ENCODE data around the gene TGFB2. TPM values are rescaled to one million over a fixed set of nuclear protein-coding genes. Genes with fewer than 3 reads are reported as not detected.

Gene TGFB2
- total and polyA plus RNA-seq, 2 donors (not counting 3 experiments of a cell fraction or from before 2014, with no cell fraction given), result 21.2 to 43.5 TPM

GRCh38 chr1:218362418-218363076 lies 17.4 kb downstream of the TGFB2 start:
- no peak overlapping the region for H3K9ac ChIP-seq (replicated peaks; ENCODE audit: extremely low read depth, insufficient read depth, low read length)
- H3K27ac ChIP-seq (ENCODE audit: insufficient read depth, low read depth, low read length), result no peak overlapping the region
- no peaks in the 10 kb centered on the region for H3K79me2 ChIP-seq (ENCODE audit: control insufficient read depth, insufficient read depth, low read length)
- dilution Hi-C loops (cut with MboI; ENCODE audit: extremely low pct_ligation_motif_present, low sequenced_read_pairs) (no loop called here), intact Hi-C loops (cut with micrococcal nuclease) (loop anchor here (5.0 kb wide), 1 partner anchor 225 kb away; no protein-coding TSS in a partner anchor)
- TF ChIP-seq MYC (IDR thresholded peaks at IDR 0.05; ENCODE audit: low read depth, low read length) (no peak), MAX (IDR thresholded peaks at IDR 0.05; ENCODE audit: insufficient read depth, insufficient read length) (no peak), POLR2AphosphoS5 (IDR thresholded peaks at IDR 0.05; ENCODE audit: insufficient read depth, low read depth, low read length) (no peak), CTCF (IDR thresholded peaks at IDR 0.05; ENCODE audit: extremely low read depth in 1 of 2, insufficient read depth in 1 of 2, low read depth in 1 of 2, low read length in 2 of 2) (no peak), POLR2A (IDR thresholded peaks at IDR 0.05; ENCODE audit: low read depth, low read length) (no peak), FOS (IDR thresholded peaks at IDR 0.05; ENCODE audit: borderline replicate concordance, insufficient read depth, low read length) (no peak), JUN (IDR thresholded peaks at IDR 0.05; ENCODE audit: borderline replicate concordance, insufficient read depth, insufficient read length, low read depth) (no peak), GATA2 (IDR thresholded peaks at IDR 0.05; ENCODE audit: insufficient read depth, insufficient read length, low read depth, low read length) (no peak), EZH2 (IDR thresholded peaks at IDR 0.05; ENCODE audit: borderline replicate concordance, low read depth, low read length, severe bottlenecking) (no peak)
- ChIA-PET CTCF (interaction anchor here (1.3 to 5.3 kb wide), 2 partner anchors 634 to 704 kb away, joined by 3 to 62 read pairs; no protein-coding TSS in a partner anchor), POLR2A (no interaction called here)
- H3K36me3 ChIP-seq (ENCODE audit: control insufficient read depth in 2 of 2, extremely low read depth in 1 of 2, insufficient read depth in 2 of 2, low read length in 2 of 2), result no peaks in the 10 kb centered on the region
- no peaks in the 10 kb centered on the region for H3K9me1 ChIP-seq (replicated peaks; ENCODE audit: control insufficient read depth, extremely low read depth, insufficient read depth, low read length)
- H3K4me1 ChIP-seq (ENCODE audit: control insufficient read depth, extremely low read depth, insufficient read depth, low read length), result peaks cover 6% of the 10 kb centered on the region
- no peak overlapping the region for H3K4me2 ChIP-seq (ENCODE audit: insufficient read depth, low read length)
- BruUV-seq (replicated peaks), result no TSS peak
- no peak for FAIRE-seq
- no peak overlapping the region for H2AFZ ChIP-seq (ENCODE audit: low read depth, low read length)
- H3K9me3 ChIP-seq (replicated peaks; ENCODE audit: control insufficient read depth, insufficient read depth, low read length), result no peaks in the 10 kb centered on the region
- no peak overlapping the region for H3K4me3 ChIP-seq (replicated peaks in 1 of 3; ENCODE audit: insufficient read depth in 1 of 3, low read depth in 1 of 3, low read length in 3 of 3)
- H3K27me3 ChIP-seq (ENCODE audit: control insufficient read depth in 2 of 2, insufficient read depth in 2 of 2, low read length in 2 of 2), result no peaks in the 10 kb centered on the region
- no peaks in the 10 kb centered on the region for H4K20me1 ChIP-seq (replicated peaks; ENCODE audit: control insufficient read depth, extremely low read depth, insufficient read depth, low read length)
- no peak for DNase-seq (ENCODE audit: low read depth, low spot score)
